Skeletal muscle tissue (tissue), 4 donors: ENCODE results near the gene FRS3. TPM values are rescaled to one million over a fixed set of nuclear protein-coding genes. Genes with fewer than 3 reads are reported as not detected.

Source experiments
- H3K27ac ChIP-seq: one replicate; pipeline ENCODE4 v1.7.0; 2013; ENCODE audit warnings: mild to moderate bottlenecking, low read depth, low read length, inconsistent platforms
- H3K27me3 ChIP-seq, 3 donors: one replicate each; pipeline ENCODE4 v1.7.0; 2013; ENCODE audit warnings: low read length in 3 of 3; ENCODE audit not compliant: control insufficient read depth in 3 of 3, insufficient read depth in 3 of 3
- H3K36me3 ChIP-seq, 3 donors: one replicate each; pipeline ENCODE4 v1.7.0; 2013; ENCODE audit warnings: low read length in 3 of 3; ENCODE audit not compliant: control insufficient read depth in 3 of 3, insufficient read depth in 3 of 3
- H3K4me1 ChIP-seq, 3 donors: one replicate each; pipeline ENCODE4 v1.7.0; 2013; ENCODE audit warnings: low read length in 3 of 3, mild to moderate bottlenecking in 3 of 3; ENCODE audit not compliant: control insufficient read depth in 3 of 3, insufficient read depth in 3 of 3
- H3K4me3 ChIP-seq, 3 donors: one replicate each; pipeline ENCODE4 v1.7.0; 2013; ENCODE audit warnings: low read length in 3 of 3
- H3K9ac ChIP-seq, 3 donors: one replicate each; pipeline ENCODE4 v1.7.0; 2013; ENCODE audit warnings: low read length in 3 of 3, mild to moderate bottlenecking in 3 of 3, moderate library complexity in 2 of 3, low read depth in 1 of 3
- H3K9me3 ChIP-seq, 3 donors: one replicate each; pipeline ENCODE4 v1.7.0; 2013; ENCODE audit warnings: low read length in 3 of 3; ENCODE audit not compliant: control insufficient read depth in 3 of 3
- total RNA-seq: library from RNA; depleted of rRNA; stranded (reverse); fragments of >200 nt; gene quantifications from one replicate; pipeline ENCODE4 v1.2.3, GENCODE V29; 2014
- donor health status: Osteomylitis.

Gene FRS3
- total RNA-seq, 1 donor from 2014 or later = 1.6 TPM

- Histone ChIP-seq H3K36me3 (peaks cover 0 to 3% (median 0%) of the 10 kb centered on the region in 3 donors), H3K9me3 (no peaks in the 10 kb centered on the region), H3K4me3 (no peak overlapping the region), H3K4me1 (peaks cover 23 to 26% (median 26%) of the 10 kb centered on the region in 3 donors), H3K27me3 (peaks cover 0 to 5% (median 0%) of the 10 kb centered on the region in 3 donors), H3K9ac (no peak overlapping the region), H3K27ac (no peak overlapping the region)
Observed at GRCh38 chr6:41736800-41737555, 42.7 kb downstream of the FRS3 start.

GRCh38 chr6:41736186-41736733 lies 43.4 kb downstream of the FRS3 start:
- Histone ChIP-seq H3K27me3 (peaks cover 0 to 5% (median 0%) of the 10 kb centered on the region in 3 donors), H3K4me3 (peak overlapping the region in 1 of 3 donors; percentile 20), H3K36me3 (peaks cover 0 to 3% (median 0%) of the 10 kb centered on the region in 3 donors), H3K9ac (no peak overlapping the region), H3K27ac (no peak overlapping the region), H3K4me1 (peaks cover 30 to 34% (median 33%) of the 10 kb centered on the region in 3 donors), H3K9me3 (no peaks in the 10 kb centered on the region)

- Histone ChIP-seq H3K9me3 (no peaks in the 10 kb centered on the region), H3K27me3 (peaks cover 0 to 5% (median 0%) of the 10 kb centered on the region in 3 donors), H3K4me1 (peaks cover 34 to 40% (median 40%) of the 10 kb centered on the region in 3 donors), H3K36me3 (peaks cover 0 to 3% (median 0%) of the 10 kb centered on the region in 3 donors), H3K9ac (peak within 1 kb of the TSS; percentile 85 to 93 (median 87)), H3K4me3 (peak within 1 kb of the TSS; percentile 74 to 81 (median 78)), H3K27ac (peak within 1 kb of the TSS; percentile 95)
Observed at GRCh38 chr6:41735427-41736185, 44.1 kb downstream of the FRS3 start, which contains the start of gene TFEB. Gene TFEB (minus strand): TSS chr6:41735608. CDS start chr6:41691213, 44,395 bp downstream.

GRCh38 chr6:41734666-41735426 lies 44.9 kb downstream of the FRS3 start:
- H3K36me3 ChIP-seq = peaks cover 0 to 3% (median 0%) of the 10 kb centered on the region in 3 donors
- H3K9ac ChIP-seq = peak overlapping the region; percentile 85 to 93 (median 87)
- H3K27ac ChIP-seq = peak overlapping the region; percentile 95
- no peaks in the 10 kb centered on the region for H3K9me3 ChIP-seq
- H3K4me1 ChIP-seq = peaks cover 41 to 48% (median 47%) of the 10 kb centered on the region in 3 donors
- peak overlapping the region; percentile 74 to 81 (median 78) for H3K4me3 ChIP-seq
- no peaks in the 10 kb centered on the region for H3K27me3 ChIP-seq

- Histone ChIP-seq H3K27me3 (no peaks in the 10 kb centered on the region), H3K4me1 (peaks cover 50 to 56% (median 56%) of the 10 kb centered on the region in 3 donors), H3K27ac (peak overlapping the region; percentile 95), H3K4me3 (peak overlapping the region; percentile 77 to 81 (median 78)), H3K9me3 (no peaks in the 10 kb centered on the region), H3K9ac (peak overlapping the region; percentile 85 to 93 (median 87)), H3K36me3 (peaks cover 0 to 3% (median 0%) of the 10 kb centered on the region in 3 donors)
Observed at GRCh38 chr6:41733707-41734665, 45.7 kb downstream of the FRS3 start.

GRCh38 chr6:41733360-41733706 lies 46.4 kb downstream of the FRS3 start:
- Histone ChIP-seq H3K9ac (peak overlapping the region; percentile 81 to 87 (median 85)), H3K27me3 (no peaks in the 10 kb centered on the region), H3K36me3 (peaks cover 0 to 3% (median 0%) of the 10 kb centered on the region in 3 donors), H3K4me3 (peak overlapping the region; percentile 77 to 81 (median 78)), H3K4me1 (peaks cover 57 to 63% (median 61%) of the 10 kb centered on the region in 3 donors), H3K27ac (peak overlapping the region; percentile 95), H3K9me3 (no peaks in the 10 kb centered on the region)

- Histone ChIP-seq H3K36me3 (peaks cover 0 to 3% (median 0%) of the 10 kb centered on the region in 3 donors), H3K9me3 (no peaks in the 10 kb centered on the region), H3K9ac (peak overlapping the region; percentile 81 to 87 (median 85)), H3K27ac (peak overlapping the region; percentile 95), H3K4me3 (peak overlapping the region; percentile 77 to 81 (median 78)), H3K27me3 (no peaks in the 10 kb centered on the region), H3K4me1 (peaks cover 62 to 68% (median 66%) of the 10 kb centered on the region in 3 donors)
Observed at GRCh38 chr6:41732591-41733359, 46.9 kb downstream of the FRS3 start.

GRCh38 chr6:41732149-41732548 lies 47.6 kb downstream of the FRS3 start:
- Histone ChIP-seq H3K4me1 (peaks cover 66 to 74% (median 72%) of the 10 kb centered on the region in 3 donors), H3K9ac (peak overlapping the region in 2 of 3 donors; percentile 81 to 87), H3K9me3 (no peaks in the 10 kb centered on the region), H3K4me3 (peak overlapping the region in 2 of 3 donors; percentile 77 to 78), H3K27me3 (no peaks in the 10 kb centered on the region), H3K36me3 (peaks cover 0 to 3% (median 0%) of the 10 kb centered on the region in 3 donors), H3K27ac (peak overlapping the region; percentile 45)
